Esophagus squamous epithelium (tissue), 5 donors: Measurements from ENCODE around the gene BIRC6. TPM values are rescaled to one million over a fixed set of nuclear protein-coding genes. Genes with fewer than 3 reads are reported as not detected.

Experiments
- DNase-seq: peaks from one replicate; lab custom pipeline; 2025; lab: John Stamatoyannopoulos, UW
- H3K27ac ChIP-seq, 4 donors: fragments of 200-600 bp; sonication (generic); one replicate each; pipeline ENCODE4 v1.5.1; 2016 to 2019; ENCODE audit warnings: mild to moderate bottlenecking in 1 of 4
- H3K27me3 ChIP-seq, 4 donors: fragments of 200-600 bp; sonication (generic); 1 replicate in 3 of 4; 2 replicates in 1 of 4; pipeline versions ENCODE4 v1.5.1 to v1.6.0; 2017 to 2021; ENCODE audit warnings: antibody characterized with exemption in 1 of 4
- H3K36me3 ChIP-seq, 3 donors: fragments of 200-600 bp; sonication (generic); one replicate each; pipeline ENCODE4 v1.5.1; 2016 to 2019
- H3K4me1 ChIP-seq, 3 donors: fragments of 200-600 bp; sonication (generic); one replicate each; pipeline ENCODE4 v1.5.1; 2017 to 2019
- H3K4me3 ChIP-seq, 4 donors: fragments of 200-600 bp; sonication (generic); 1 replicate in 3 of 4; 2 replicates in 1 of 4; pipeline ENCODE4 v1.5.1; 2016 to 2019; ENCODE audit warnings: mild to moderate bottlenecking in 2 of 4, moderate library complexity in 1 of 4
- H3K9me3 ChIP-seq, 3 donors: fragments of 200-600 bp; sonication (generic); one replicate each; pipeline ENCODE4 v1.5.1; 2016 to 2019
- POLR2A ChIP-seq, 4 donors: fragments of 450-650 bp; IDR thresholded peaks; one replicate each; pipeline ENCODE4 v1.6.1; 2017; ENCODE audit warnings: antibody characterized with exemption in 4 of 4, mild to moderate bottlenecking in 4 of 4, moderate library complexity in 3 of 4
- WGBS, 2 donors: methylation state at CpG; one replicate each; pipeline ENCODE4 v1.1.5; 2018; 5-methylcytosine and 5-hydroxymethylcytosine counted together
- intact Hi-C: fragments of 100-400 bp; cut with DNase I; formaldehyde crosslinking; loops from one replicate; pipeline ENCODE4 v1.15.0; 2022
- total RNA-seq, 4 donors: library from RNA; depleted of rRNA; stranded (reverse); fragments of >200 nt; gene quantifications; one replicate each; pipeline ENCODE4 v1.1.0, GENCODE V29; 2016
- TF ChIP-seq, protein P1 (sequence below), 6 experiments: fragments of 450-650 bp in 4 of 6; fragments of 200-600 bp in 2 of 6; sonication (generic) in 2 of 6; IDR thresholded peaks; one replicate each; pipeline ENCODE4 v1.5.1; 2016 to 2019; ENCODE audit warnings: antibody characterized with exemption in 6 of 6, mild to moderate bottlenecking in 4 of 6, moderate library complexity in 4 of 6
- donor health status: DM: yes; HTN: yes; CAD: no.

BIRC6 gene
- total RNA-seq, 4 donors from 2014 or later, result 56.7 to 120 (median 76.6) TPM

GRCh38 chr2:32498306-32498705 is 141.5 kb downstream of the BIRC6 start:
- H3K4me3 ChIP-seq, result no peak overlapping the region
- intact Hi-C loops, result no loop called here
- H3K36me3 ChIP-seq, result peaks cover 1 to 96% (median 15%) of the 10 kb centered on the region in 3 donors
- H3K4me1 ChIP-seq, result no peaks in the 10 kb centered on the region
- no peaks in the 10 kb centered on the region for H3K27me3 ChIP-seq
- H3K9me3 ChIP-seq, result no peaks in the 10 kb centered on the region
- 90 to 95% methylated on average over 6 of the region's 6 CpGs for WGBS, 2 donors
- H3K27ac ChIP-seq, result no peak overlapping the region
- TF ChIP-seq, protein P1, sequence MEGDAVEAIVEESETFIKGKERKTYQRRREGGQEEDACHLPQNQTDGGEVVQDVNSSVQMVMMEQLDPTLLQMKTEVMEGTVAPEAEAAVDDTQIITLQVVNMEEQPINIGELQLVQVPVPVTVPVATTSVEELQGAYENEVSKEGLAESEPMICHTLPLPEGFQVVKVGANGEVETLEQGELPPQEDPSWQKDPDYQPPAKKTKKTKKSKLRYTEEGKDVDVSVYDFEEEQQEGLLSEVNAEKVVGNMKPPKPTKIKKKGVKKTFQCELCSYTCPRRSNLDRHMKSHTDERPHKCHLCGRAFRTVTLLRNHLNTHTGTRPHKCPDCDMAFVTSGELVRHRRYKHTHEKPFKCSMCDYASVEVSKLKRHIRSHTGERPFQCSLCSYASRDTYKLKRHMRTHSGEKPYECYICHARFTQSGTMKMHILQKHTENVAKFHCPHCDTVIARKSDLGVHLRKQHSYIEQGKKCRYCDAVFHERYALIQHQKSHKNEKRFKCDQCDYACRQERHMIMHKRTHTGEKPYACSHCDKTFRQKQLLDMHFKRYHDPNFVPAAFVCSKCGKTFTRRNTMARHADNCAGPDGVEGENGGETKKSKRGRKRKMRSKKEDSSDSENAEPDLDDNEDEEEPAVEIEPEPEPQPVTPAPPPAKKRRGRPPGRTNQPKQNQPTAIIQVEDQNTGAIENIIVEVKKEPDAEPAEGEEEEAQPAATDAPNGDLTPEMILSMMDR (IDR thresholded peaks at IDR 0.05), result no peak
- no peak for TF ChIP-seq POLR2A (IDR thresholded peaks at IDR 0.05)
- no peak for DNase-seq

GRCh38 chr2:32502941-32503340 is 146.1 kb downstream of the BIRC6 start:
- Histone ChIP-seq H3K9me3 (no peaks in the 10 kb centered on the region), H3K4me3 (no peak overlapping the region), H3K4me1 (no peaks in the 10 kb centered on the region), H3K27me3 (no peaks in the 10 kb centered on the region), H3K36me3 (peaks cover 4 to 99% (median 20%) of the 10 kb centered on the region in 3 donors), H3K27ac (no peak overlapping the region)
- 89 to 96% methylated on average over 2 of the region's 2 CpGs for WGBS, 2 donors
- intact Hi-C loops, result no loop called here
- TF ChIP-seq, protein P1 (IDR thresholded peaks at IDR 0.05), result no peak
- no peak for TF ChIP-seq POLR2A (IDR thresholded peaks at IDR 0.05)
- DNase-seq, result no peak

- no peak for DNase-seq
- TF ChIP-seq, protein P1 (IDR thresholded peaks at IDR 0.05), result no peak
- TF ChIP-seq POLR2A (IDR thresholded peaks at IDR 0.05), result no peak
- intact Hi-C loops, result no loop called here
- Histone ChIP-seq H3K4me3 (no peak overlapping the region), H3K4me1 (no peaks in the 10 kb centered on the region), H3K9me3 (no peaks in the 10 kb centered on the region), H3K36me3 (peaks cover 8 to 99% (median 21%) of the 10 kb centered on the region in 3 donors), H3K27me3 (no peaks in the 10 kb centered on the region), H3K27ac (no peak overlapping the region)
- WGBS, 2 donors, result 91 to 96% methylated on average over 3 of the region's 3 CpGs
Measured at GRCh38 chr2:32504877-32505478, 148.2 kb downstream of the BIRC6 start.

DNA sequence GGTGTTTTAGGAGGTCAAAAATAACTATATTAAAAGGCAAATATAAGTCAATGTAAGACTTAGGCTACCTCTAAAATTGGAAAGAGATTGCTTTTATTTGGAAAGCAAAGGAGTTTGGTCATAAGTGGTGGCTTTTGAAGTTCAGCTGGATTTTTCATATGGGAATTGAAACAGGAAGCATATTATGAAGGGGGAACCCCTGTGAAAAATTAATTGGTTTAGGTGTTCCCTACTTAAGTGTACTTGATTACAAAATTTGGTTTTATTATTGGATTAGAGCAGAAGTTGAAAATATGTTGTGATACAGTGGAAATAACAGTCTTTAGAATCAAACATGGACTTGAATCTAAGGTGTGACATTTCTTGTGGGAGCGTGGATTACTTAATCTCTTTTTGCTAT is 149.6 kb downstream of the BIRC6 start:
- intact Hi-C loops, result no loop called here
- 96 to 97% methylated on average over 1 of the region's 1 CpG for WGBS, 2 donors
- H3K9me3 ChIP-seq, result no peaks in the 10 kb centered on the region
- no peak for DNase-seq
- TF ChIP-seq POLR2A (IDR thresholded peaks at IDR 0.05), result no peak
- H3K4me1 ChIP-seq, result no peaks in the 10 kb centered on the region
- H3K36me3 ChIP-seq, result peaks cover 8 to 93% (median 21%) of the 10 kb centered on the region in 3 donors
- H3K4me3 ChIP-seq, result no peak overlapping the region
- H3K27me3 ChIP-seq, result no peaks in the 10 kb centered on the region
- H3K27ac ChIP-seq, result no peak overlapping the region

DNA sequence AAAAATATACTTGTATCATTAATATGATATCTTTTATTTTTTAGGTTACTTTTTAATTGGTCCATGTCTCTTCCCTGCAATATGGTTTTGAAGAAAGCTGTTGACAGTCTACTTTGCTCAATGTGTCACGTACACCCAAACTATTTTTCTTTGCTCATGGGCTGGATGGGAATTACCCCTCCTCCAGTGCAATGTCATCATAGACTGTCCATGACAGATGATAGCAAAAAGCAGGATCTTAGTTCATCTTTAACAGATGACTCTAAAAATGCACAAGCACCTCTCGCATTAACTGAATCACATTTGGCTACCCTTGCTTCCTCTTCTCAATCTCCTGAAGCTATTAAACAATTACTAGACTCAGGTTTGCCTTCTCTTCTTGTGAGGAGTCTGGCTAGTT is 158.1 kb downstream of the BIRC6 start:
- no peak for DNase-seq
- intact Hi-C loops, result no loop called here
- no peak overlapping the region for H3K4me3 ChIP-seq
- no peaks in the 10 kb centered on the region for H3K4me1 ChIP-seq
- no peak overlapping the region for H3K27ac ChIP-seq
- no peak for TF ChIP-seq POLR2A (IDR thresholded peaks at IDR 0.05)
- TF ChIP-seq, protein P1 (IDR thresholded peaks at IDR 0.05), result no peak
- no peaks in the 10 kb centered on the region for H3K27me3 ChIP-seq
- no peaks in the 10 kb centered on the region for H3K9me3 ChIP-seq
- peaks cover 9 to 88% (median 13%) of the 10 kb centered on the region in 3 donors for H3K36me3 ChIP-seq
- WGBS, 2 donors, result 93 to 98% methylated on average over 2 of the region's 2 CpGs
